Frontal cortex (tissue), 4 donors: ENCODE results near the gene DPP9. TPM values are rescaled to one million over a fixed set of nuclear protein-coding genes. Genes with fewer than 3 reads are reported as not detected.
"Not testable (repeated sequence)": the region's sequence is repeated elsewhere in the genome, so short reads cannot be mapped to it uniquely, and the experiment has no call there.

Source experiments
- DNase-seq, 2 donors: peaks; one replicate each; pipeline ENCODE4 v3.0.0; 2012; ENCODE audit warnings: low spot score in 2 of 2
- FAIRE-seq: peaks from 2 replicates; lab custom pipeline; 2012; peaks lifted over from hg19 to GRCh38; lab: Jason Lieb, UNC
- total RNA-seq: library from RNA; depleted of rRNA; stranded (reverse); fragments of >200 nt; gene quantifications from one replicate; pipeline ENCODE4 v1.2.3, GENCODE V29; 2014
- donor health status: control.
- donor health status: control.
- donor health status: control.

DPP9 gene
- total RNA-seq: 7.7 TPM

- FAIRE-seq (peak; percentile 88), DNase-seq (peak; percentile 100)
Measured at GRCh38 chr19:4723595-4724514, at the start of gene DPP9. Gene DPP9 (minus strand): TSS chr19:4723842. CDS start chr19:4719906, 3,936 bp downstream.

- no peak for DNase-seq
- no peak for FAIRE-seq
Measured at GRCh38 chr19:4773047-4773640, 49.5 kb upstream of the DPP9 start.

- DNase-seq (no peak), FAIRE-seq (no peak)
Measured at GRCh38 chr19:4772566-4772965, 48.9 kb upstream of the DPP9 start.

GRCh38 chr19:4768934-4769777, 45.5 kb upstream of the DPP9 start:
- FAIRE-seq: no peak

GRCh38 chr19:4764393-4764660, 40.7 kb upstream of the DPP9 start:
- no peak for DNase-seq
- no peak for FAIRE-seq

More at GRCh38 chr19:4768934-4769777, 45.5 kb upstream of the DPP9 start:
- peak; percentile 64 to 77 for DNase-seq

GRCh38 chr19:4763021-4763420, 39.4 kb upstream of the DPP9 start:
- DNase-seq (no peak), FAIRE-seq (no peak)

GRCh38 chr19:4760285-4760650, 36.6 kb upstream of the DPP9 start:
- FAIRE-seq: no peak
- DNase-seq: no peak

GRCh38 chr19:4759388-4760284, 36.0 kb upstream of the DPP9 start:
- FAIRE-seq (no peak), DNase-seq (peak; percentile 90 to 99)

GRCh38 chr19:4758659-4759058, 35.0 kb upstream of the DPP9 start:
- FAIRE-seq (no peak), DNase-seq (no peak)

- FAIRE-seq: no peak
- no peak for DNase-seq
Measured at GRCh38 chr19:4758082-4758481, 34.4 kb upstream of the DPP9 start.

- FAIRE-seq: no peak
- DNase-seq: no peak
Measured at GRCh38 chr19:4755459-4755858, 31.8 kb upstream of the DPP9 start.

- FAIRE-seq (no peak), DNase-seq (no peak)
Measured at GRCh38 chr19:4754248-4754647, 30.6 kb upstream of the DPP9 start.

- DNase-seq (no peak), FAIRE-seq (no peak)
Measured at GRCh38 chr19:4749870-4750590, 26.4 kb upstream of the DPP9 start.

- no peak for DNase-seq
- FAIRE-seq: no peak
Measured at GRCh38 chr19:4748589-4748988, 24.9 kb upstream of the DPP9 start.

GRCh38 chr19:4748185-4748584, 24.5 kb upstream of the DPP9 start:
- FAIRE-seq (no peak), DNase-seq (no peak)

GRCh38 chr19:4745986-4746385, 22.3 kb upstream of the DPP9 start:
- FAIRE-seq: no peak
- no peak for DNase-seq

- not testable (repeated sequence) for FAIRE-seq, DNase-seq
Measured at GRCh38 chr19:4745175-4745574, 21.5 kb upstream of the DPP9 start.

GRCh38 chr19:4744451-4745174, 21.0 kb upstream of the DPP9 start:
- DNase-seq: no peak
- no peak for FAIRE-seq
